Erythroblast (primary cell): ENCODE data around the gene CMTM7.

Source experiments
- GATA1 ChIP-seq: IDR thresholded peaks from 2 replicates; pipeline ENCODE4 v1.6.1; 2011; ENCODE audit warnings: low read depth, mild to moderate bottlenecking, control low read depth, low read length, moderate library complexity
- POLR2A ChIP-seq: IDR thresholded peaks from 2 replicates; pipeline ENCODE4 v1.6.1; 2011; ENCODE audit warnings: mild to moderate bottlenecking, low read length

- TF ChIP-seq POLR2A (no peak), GATA1 (no peak)
Observed at GRCh38 chr3:32493437-32494414, 102.1 kb downstream of the CMTM7 start.
